ENCODE results near the gene SLC24A2. TPM values are rescaled to one million over a fixed set of nuclear protein-coding genes. Genes with fewer than 3 reads are reported as not detected.
A peak's percentile ranks its signal among the peaks of the same experiment; 100 is the strongest.
"Not testable (repeated sequence)": the region's sequence is repeated elsewhere in the genome, so short reads cannot be mapped to it uniquely, and the experiment has no call there.

SLC24A2 gene
- 0.01 TPM for polyA plus RNA-seq (2013, experiment 1 of 2)
- polyA plus RNA-seq (2013, experiment 2 of 2) = not detected

DNA sequence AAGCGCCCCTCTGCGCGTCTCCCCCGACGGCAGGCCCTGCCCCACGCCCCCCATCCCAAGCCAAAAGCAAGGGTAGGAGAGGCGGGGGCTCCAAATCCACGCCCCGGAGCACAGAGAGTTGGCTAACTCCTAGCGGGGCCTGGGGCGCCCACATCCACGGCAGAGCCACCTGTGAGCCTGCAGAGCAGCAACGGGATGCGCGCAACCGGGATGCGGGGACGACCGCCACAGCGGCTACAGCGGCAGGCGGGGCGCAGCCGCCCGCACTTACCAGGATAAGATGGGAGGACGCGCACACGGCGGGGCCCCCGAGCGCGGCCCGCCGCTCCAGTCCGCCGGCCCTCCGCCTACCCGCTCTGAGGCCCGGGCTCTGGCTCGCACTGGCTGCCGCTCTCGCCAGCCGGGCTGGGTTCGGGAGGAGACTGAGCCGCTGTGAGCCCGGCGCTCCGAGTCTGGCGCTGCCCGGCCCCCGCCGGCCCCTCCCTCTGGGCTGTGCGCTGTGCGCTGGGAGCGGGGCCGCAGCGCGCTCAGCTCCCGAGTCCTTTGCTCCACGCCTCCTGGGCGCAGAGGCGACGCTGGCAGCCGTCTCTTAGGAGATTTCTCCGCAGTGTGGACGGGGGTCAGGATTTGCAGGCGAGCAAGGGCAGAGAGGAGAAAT, at the start of gene SLC24A2:
TSS of gene SLC24A2 (minus strand) at position 424 of the 658 bp plus-strand sequence.
- H3K9ac ChIP-seq (ENCODE audit: low read length) = peak within 1 kb of the TSS; percentile 30
- no peak within 1 kb of the TSS for H4K8ac ChIP-seq (ENCODE audit: low read length)
- H2BK15ac ChIP-seq (ENCODE audit: low read depth, poor library complexity, severe bottlenecking) = no peak within 1 kb of the TSS
- no peak for DNase-seq
- H3K9me3 ChIP-seq (ENCODE audit: control insufficient read depth, low read length) = peaks cover 14% of the 10 kb centered on the region
- H3K4me2 ChIP-seq (ENCODE audit: low read length, poor library complexity, severe bottlenecking) = peak within 1 kb of the TSS; percentile 0
- no peak within 1 kb of the TSS for H3K14ac ChIP-seq (ENCODE audit: low read length in 2 of 2)
- H3K4ac ChIP-seq (ENCODE audit: low read depth in 1 of 2, low read length in 2 of 2) = no peak within 1 kb of the TSS
- no peak within 1 kb of the TSS for H2AK5ac ChIP-seq (ENCODE audit: low read length, severe bottlenecking)
- peaks cover 9% of the 10 kb centered on the region for H3K4me1 ChIP-seq (ENCODE audit: control insufficient read depth, insufficient read depth, low read depth, low read length)
- H2BK12ac ChIP-seq (ENCODE audit: low read length in 2 of 2) = no peak within 1 kb of the TSS
- H4K91ac ChIP-seq (ENCODE audit: low read length) = no peak within 1 kb of the TSS
- no peak within 1 kb of the TSS for H2BK120ac ChIP-seq (ENCODE audit: low read depth, low read length)
- no peak within 1 kb of the TSS for H3K27ac ChIP-seq (ENCODE audit: low read length, poor library complexity, severe bottlenecking)
- H3K79me1 ChIP-seq (replicated peaks; ENCODE audit: low read length, poor library complexity, severe bottlenecking) = no peaks in the 10 kb centered on the region
- peaks cover 29 to 39% of the 10 kb centered on the region in 2 experiments for H3K27me3 ChIP-seq (ENCODE audit: control insufficient read depth in 1 of 2, insufficient read depth in 1 of 2, low read length in 2 of 2)
- WGBS = 3% methylated on average over 65 of the region's 67 CpGs
- H3K4me3 ChIP-seq (ENCODE audit: insufficient read depth in 1 of 2, low read depth in 1 of 2, low read length in 2 of 2) = peak within 1 kb of the TSS in 1 of 2 experiments; percentile 55
- H3K23ac ChIP-seq (ENCODE audit: low read length in 2 of 2) = no peak within 1 kb of the TSS
- H3K18ac ChIP-seq (ENCODE audit: low read depth in 1 of 2, low read length in 2 of 2) = no peak within 1 kb of the TSS
- H2AFZ ChIP-seq (ENCODE audit: low read depth, low read length) = no peak within 1 kb of the TSS
- H2BK5ac ChIP-seq (ENCODE audit: low read depth, low read length, poor library complexity, severe bottlenecking) = no peak within 1 kb of the TSS
- H3K36me3 ChIP-seq (ENCODE audit: control insufficient read depth in 1 of 2, insufficient read depth in 2 of 2, low read depth in 1 of 2, low read length in 2 of 2) = peaks cover 0 to 3% of the 10 kb centered on the region in 2 experiments

DNA sequence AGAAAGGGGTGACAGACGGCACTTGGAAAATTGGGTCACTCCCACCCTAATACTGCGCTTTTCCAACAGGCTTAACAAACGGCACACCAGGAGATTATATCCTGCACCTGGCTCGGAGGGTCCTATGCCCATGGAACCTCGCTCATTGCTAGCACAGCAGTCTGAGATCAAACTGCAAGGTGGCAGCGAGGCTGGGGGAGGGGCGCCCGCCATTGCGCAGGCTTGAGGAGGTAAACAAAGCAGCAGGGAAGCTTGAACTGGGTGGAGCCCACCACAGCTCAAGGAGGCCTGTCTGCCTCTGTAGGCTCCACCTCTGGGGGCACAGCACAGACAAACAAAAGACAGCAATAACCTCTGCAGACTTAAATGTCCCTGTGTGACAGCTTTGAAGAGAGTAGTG, 44.5 kb upstream of the SLC24A2 start:
- not testable (repeated sequence) for H2BK120ac ChIP-seq (ENCODE audit: low read depth, low read length); DNase-seq; H2BK15ac ChIP-seq (ENCODE audit: low read depth, poor library complexity, severe bottlenecking); H4K91ac ChIP-seq (ENCODE audit: low read length); H3K14ac ChIP-seq (ENCODE audit: low read length in 2 of 2); H2BK5ac ChIP-seq (ENCODE audit: low read depth, low read length, poor library complexity, severe bottlenecking); H3K23ac ChIP-seq (ENCODE audit: low read length in 2 of 2); H2AFZ ChIP-seq (ENCODE audit: low read depth, low read length); H3K36me3 ChIP-seq (ENCODE audit: control insufficient read depth in 1 of 2, insufficient read depth in 2 of 2, low read depth in 1 of 2, low read length in 2 of 2); H3K4me2 ChIP-seq (ENCODE audit: low read length, poor library complexity, severe bottlenecking); H3K9ac ChIP-seq (ENCODE audit: low read length); H3K4ac ChIP-seq (ENCODE audit: low read depth in 1 of 2, low read length in 2 of 2); H3K4me3 ChIP-seq (ENCODE audit: insufficient read depth in 1 of 2, low read depth in 1 of 2, low read length in 2 of 2); H3K18ac ChIP-seq (ENCODE audit: low read depth in 1 of 2, low read length in 2 of 2); H3K27me3 ChIP-seq (ENCODE audit: control insufficient read depth in 1 of 2, insufficient read depth in 1 of 2, low read length in 2 of 2); H4K8ac ChIP-seq (ENCODE audit: low read length); H3K4me1 ChIP-seq (ENCODE audit: control insufficient read depth, insufficient read depth, low read depth, low read length); H3K79me1 ChIP-seq (replicated peaks; ENCODE audit: low read length, poor library complexity, severe bottlenecking); H3K27ac ChIP-seq (ENCODE audit: low read length, poor library complexity, severe bottlenecking); H2BK12ac ChIP-seq (ENCODE audit: low read length in 2 of 2); H2AK5ac ChIP-seq (ENCODE audit: low read length, severe bottlenecking)
- peaks cover 10% of the 10 kb centered on the region for H3K9me3 ChIP-seq (ENCODE audit: control insufficient read depth, low read length)
- WGBS = 90% methylated on average over 9 of the region's 9 CpGs

DNA sequence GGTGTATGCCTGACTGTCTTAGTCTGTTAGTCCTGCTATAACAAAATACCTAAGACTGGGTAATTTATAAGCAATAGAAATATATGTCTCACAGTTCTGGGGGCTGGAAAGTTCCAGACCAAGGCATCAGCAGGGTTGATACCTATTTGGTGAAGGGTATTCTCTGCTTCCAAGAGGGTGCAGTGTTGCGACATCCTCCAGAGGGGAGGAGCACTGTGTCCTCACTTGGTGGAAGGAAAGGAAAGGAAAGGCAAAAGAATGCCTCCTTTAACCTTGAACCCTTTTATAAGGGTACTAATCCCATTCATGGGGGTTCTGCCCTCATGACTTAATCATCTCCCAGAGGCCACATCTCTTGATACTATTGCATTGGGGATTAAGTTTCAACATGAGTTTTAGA, 42.0 kb upstream of the SLC24A2 start:
- Histone ChIP-seq H3K4me3 (ENCODE audit: insufficient read depth in 1 of 2, low read depth in 1 of 2, low read length in 2 of 2) (no peak overlapping the region), H3K4ac (ENCODE audit: low read depth in 1 of 2, low read length in 2 of 2) (no peak overlapping the region), H3K4me2 (ENCODE audit: low read length, poor library complexity, severe bottlenecking) (no peak overlapping the region), H2BK5ac (ENCODE audit: low read depth, low read length, poor library complexity, severe bottlenecking) (no peak overlapping the region), H3K79me1 (replicated peaks; ENCODE audit: low read length, poor library complexity, severe bottlenecking) (no peaks in the 10 kb centered on the region), H2BK120ac (ENCODE audit: low read depth, low read length) (no peak overlapping the region), H3K14ac (ENCODE audit: low read length in 2 of 2) (no peak overlapping the region), H3K36me3 (ENCODE audit: control insufficient read depth in 1 of 2, insufficient read depth in 2 of 2, low read depth in 1 of 2, low read length in 2 of 2) (no peaks in the 10 kb centered on the region), H3K9ac (ENCODE audit: low read length) (no peak overlapping the region), H3K23ac (ENCODE audit: low read length in 2 of 2) (no peak overlapping the region), H2BK15ac (ENCODE audit: low read depth, poor library complexity, severe bottlenecking) (no peak overlapping the region), H3K27ac (ENCODE audit: low read length, poor library complexity, severe bottlenecking) (no peak overlapping the region), H2AK5ac (ENCODE audit: low read length, severe bottlenecking) (no peak overlapping the region), H3K18ac (ENCODE audit: low read depth in 1 of 2, low read length in 2 of 2) (no peak overlapping the region), H4K91ac (ENCODE audit: low read length) (no peak overlapping the region), H2AFZ (ENCODE audit: low read depth, low read length) (no peak overlapping the region), H3K27me3 (ENCODE audit: control insufficient read depth in 1 of 2, insufficient read depth in 1 of 2, low read length in 2 of 2) (no peaks in the 10 kb centered on the region), H3K9me3 (ENCODE audit: control insufficient read depth, low read length) (peaks cover 14% of the 10 kb centered on the region), H2BK12ac (ENCODE audit: low read length in 2 of 2) (no peak overlapping the region), H4K8ac (ENCODE audit: low read length) (no peak overlapping the region), H3K4me1 (ENCODE audit: control insufficient read depth, insufficient read depth, low read depth, low read length) (no peaks in the 10 kb centered on the region)
- no peak for DNase-seq
- WGBS = 80% methylated on average over 1 of the region's 1 CpG

- Histone ChIP-seq H3K4me3 (ENCODE audit: insufficient read depth in 1 of 2, low read depth in 1 of 2, low read length in 2 of 2) (no peak overlapping the region), H3K9ac (ENCODE audit: low read length) (no peak overlapping the region)
These were observed 39.8 kb upstream of the SLC24A2 start for GRCh38 chr9:19828576-19829109.

More at GRCh38 chr9:19828576-19829109, 39.8 kb upstream of the SLC24A2 start:
- Histone ChIP-seq H3K23ac (ENCODE audit: low read length in 2 of 2) (no peak overlapping the region), H2BK12ac (ENCODE audit: low read length in 2 of 2) (no peak overlapping the region), H3K27ac (ENCODE audit: low read length, poor library complexity, severe bottlenecking) (no peak overlapping the region), H2AFZ (ENCODE audit: low read depth, low read length) (no peak overlapping the region), H3K4me1 (ENCODE audit: control insufficient read depth, insufficient read depth, low read depth, low read length) (no peaks in the 10 kb centered on the region), H3K36me3 (ENCODE audit: control insufficient read depth in 1 of 2, insufficient read depth in 2 of 2, low read depth in 1 of 2, low read length in 2 of 2) (no peaks in the 10 kb centered on the region), H3K4me2 (ENCODE audit: low read length, poor library complexity, severe bottlenecking) (no peak overlapping the region), H2AK5ac (ENCODE audit: low read length, severe bottlenecking) (no peak overlapping the region), H3K18ac (ENCODE audit: low read depth in 1 of 2, low read length in 2 of 2) (no peak overlapping the region), H3K14ac (ENCODE audit: low read length in 2 of 2) (no peak overlapping the region), H3K27me3 (ENCODE audit: control insufficient read depth in 1 of 2, insufficient read depth in 1 of 2, low read length in 2 of 2) (no peaks in the 10 kb centered on the region), H2BK15ac (ENCODE audit: low read depth, poor library complexity, severe bottlenecking) (no peak overlapping the region), H3K79me1 (replicated peaks; ENCODE audit: low read length, poor library complexity, severe bottlenecking) (no peaks in the 10 kb centered on the region), H3K9me3 (ENCODE audit: control insufficient read depth, low read length) (peaks cover 14% of the 10 kb centered on the region), H4K91ac (ENCODE audit: low read length) (no peak overlapping the region), H3K4ac (ENCODE audit: low read depth in 1 of 2, low read length in 2 of 2) (no peak overlapping the region), H4K8ac (ENCODE audit: low read length) (no peak overlapping the region), H2BK120ac (ENCODE audit: low read depth, low read length) (no peak overlapping the region), H2BK5ac (ENCODE audit: low read depth, low read length, poor library complexity, severe bottlenecking) (no peak overlapping the region)
- no peak for DNase-seq
- WGBS = 41% methylated on average over 3 of the region's 4 CpGs

Measured in mesenchymal stem cell (in vitro differentiated cells and primary cell).